Epithelial cell of esophagus (primary cell): ENCODE results near the gene RELB.

Experiments
- DNase-seq: peaks from one replicate; pipeline ENCODE4 v3.0.0; 2010; ENCODE audit warnings: low read depth
- H3K4me3 ChIP-seq: 2 replicates; pipeline ENCODE4 v1.5.1; 2011; ENCODE audit warnings: mild to moderate bottlenecking, low read length, control low read depth
- TF ChIP-seq, protein P1 (sequence below): IDR thresholded peaks from 2 replicates; pipeline ENCODE4 v1.5.1; 2011; ENCODE audit warnings: low read depth, mild to moderate bottlenecking, low read length, control low read depth, inconsistent platforms; ENCODE audit not compliant: insufficient read depth; ENCODE audit errors: missing control alignments

RELB gene

GRCh38 chr19:45069056-45069455 is 67.8 kb downstream of the RELB start:
- TF ChIP-seq, protein P1, sequence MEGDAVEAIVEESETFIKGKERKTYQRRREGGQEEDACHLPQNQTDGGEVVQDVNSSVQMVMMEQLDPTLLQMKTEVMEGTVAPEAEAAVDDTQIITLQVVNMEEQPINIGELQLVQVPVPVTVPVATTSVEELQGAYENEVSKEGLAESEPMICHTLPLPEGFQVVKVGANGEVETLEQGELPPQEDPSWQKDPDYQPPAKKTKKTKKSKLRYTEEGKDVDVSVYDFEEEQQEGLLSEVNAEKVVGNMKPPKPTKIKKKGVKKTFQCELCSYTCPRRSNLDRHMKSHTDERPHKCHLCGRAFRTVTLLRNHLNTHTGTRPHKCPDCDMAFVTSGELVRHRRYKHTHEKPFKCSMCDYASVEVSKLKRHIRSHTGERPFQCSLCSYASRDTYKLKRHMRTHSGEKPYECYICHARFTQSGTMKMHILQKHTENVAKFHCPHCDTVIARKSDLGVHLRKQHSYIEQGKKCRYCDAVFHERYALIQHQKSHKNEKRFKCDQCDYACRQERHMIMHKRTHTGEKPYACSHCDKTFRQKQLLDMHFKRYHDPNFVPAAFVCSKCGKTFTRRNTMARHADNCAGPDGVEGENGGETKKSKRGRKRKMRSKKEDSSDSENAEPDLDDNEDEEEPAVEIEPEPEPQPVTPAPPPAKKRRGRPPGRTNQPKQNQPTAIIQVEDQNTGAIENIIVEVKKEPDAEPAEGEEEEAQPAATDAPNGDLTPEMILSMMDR = no peak
- peak; percentile 50 for DNase-seq

DNA sequence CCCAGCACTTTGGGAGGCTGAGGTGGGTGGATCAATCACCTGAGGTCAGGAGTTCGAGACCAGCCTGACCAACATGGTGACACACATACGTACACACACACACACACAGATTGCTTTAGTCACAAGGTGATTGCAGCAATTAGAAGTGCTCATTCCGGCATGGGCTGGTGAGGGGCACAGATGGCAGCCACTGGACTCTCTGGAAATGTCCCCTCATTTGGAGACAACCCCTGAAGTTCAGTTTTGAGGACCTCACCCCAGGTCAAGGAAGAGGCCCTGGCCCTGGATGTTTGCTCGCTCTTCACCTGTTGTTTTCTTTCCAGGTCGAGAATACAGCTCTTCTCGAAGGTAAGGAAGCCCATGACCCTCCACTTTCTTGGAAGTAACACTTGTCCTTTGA is 69.0 kb downstream of the RELB start:
- no peak for DNase-seq
- H3K4me3 ChIP-seq = no peak overlapping the region
- TF ChIP-seq, protein P1 = no peak

More at GRCh38 chr19:45069056-45069455, 67.8 kb downstream of the RELB start:
- no peak overlapping the region for H3K4me3 ChIP-seq

GRCh38 chr19:45070861-45071544 is 69.7 kb downstream of the RELB start:
- H3K4me3 ChIP-seq = no peak overlapping the region

GRCh38 chr19:45071545-45071938 is 70.3 kb downstream of the RELB start:
- TF ChIP-seq, protein P1 = no peak
- H3K4me3 ChIP-seq = no peak overlapping the region
- no peak for DNase-seq

More at GRCh38 chr19:45070861-45071544, 69.7 kb downstream of the RELB start:
- DNase-seq = no peak
- TF ChIP-seq, protein P1 = no peak

DNA sequence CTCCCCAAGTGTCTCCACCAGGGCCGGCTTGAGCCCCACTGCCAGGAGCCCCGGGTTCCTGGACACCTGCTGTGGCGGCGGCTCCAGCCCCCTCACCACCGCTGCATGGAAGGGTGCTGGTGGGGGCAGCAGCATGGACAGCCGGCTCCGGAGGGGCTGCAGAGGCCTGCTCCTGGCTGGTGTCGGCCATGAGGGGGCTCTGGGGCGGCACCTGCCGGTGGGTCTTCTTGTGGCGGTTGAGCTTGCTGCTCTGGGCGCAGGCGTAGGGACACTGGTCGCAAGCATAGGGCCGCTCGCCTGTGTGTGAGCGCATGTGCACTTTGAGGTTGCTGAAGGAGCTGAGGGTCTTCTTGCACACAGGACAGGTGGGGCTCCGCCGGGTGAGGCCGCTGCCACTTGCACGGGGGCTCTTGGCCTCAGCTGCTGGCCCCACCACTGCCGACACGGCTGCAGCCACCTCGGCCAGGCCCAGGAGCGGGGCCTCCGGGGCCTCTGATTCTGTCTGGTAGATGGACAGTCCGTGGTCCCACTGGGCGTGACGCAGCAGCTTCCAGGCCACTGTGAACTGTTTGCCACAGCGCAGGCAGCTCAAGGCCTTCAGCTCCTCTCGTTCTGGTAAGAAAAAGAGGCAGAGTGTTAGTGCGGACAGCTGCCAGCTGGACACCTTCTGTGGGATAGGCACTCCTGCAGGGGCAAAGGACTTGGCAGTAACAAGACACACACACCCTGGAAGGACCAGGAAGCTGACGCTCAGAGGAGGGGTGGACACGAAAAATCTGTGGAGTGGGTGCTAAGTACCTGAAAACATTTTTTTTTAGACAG is 70.9 kb downstream of the RELB start:
- TF ChIP-seq, protein P1 = no peak
- no peak overlapping the region for H3K4me3 ChIP-seq
- no peak for DNase-seq

- H3K4me3 ChIP-seq = peak overlapping the region; percentile 69
- DNase-seq = no peak
- TF ChIP-seq, protein P1 = no peak
Observed at GRCh38 chr19:45074744-45075300, 73.6 kb downstream of the RELB start.
